A549 treated with AZD9567 at 1 μM for 4 hours (cell line): ENCODE measurements around the gene ASTE1. TPM values are rescaled to one million over a fixed set of nuclear protein-coding genes. Genes with fewer than 3 reads are reported as not detected.

Experiments used
- total RNA-seq: library from RNA; stranded (reverse); fragments of 200-300 nt; extraction: Qiagen RNA extraction; gene quantifications from 5 replicates; pipeline ENCODE4 v1.2.3, GENCODE V29; 2022; ENCODE audit not compliant: insufficient read depth

Gene ASTE1
- total RNA-seq: 4.4 to 5.6 TPM (median 5.1 TPM) in 5 replicates

GRCh38 chr3:131026321-131027151 lies at the start of gene ASTE1, which contains the start of gene NEK11:
TSS of gene ASTE1 (minus strand) at chr3:131026825. CDS start at chr3:131025306, 1,519 bp downstream.
TSS of gene NEK11 (plus strand) at chr3:131026877. CDS start at chr3:131029709, 2,832 bp downstream.

Other genes with a start within 250 kb of the ASTE1 start
- gene ATP2C1, start 132.7 kb downstream of the ASTE1 start, total RNA-seq: 27.8 to 47.3 TPM (median 30.3 TPM) in 5 replicates
- 3.2 to 5.3 TPM (median 4.7 TPM) in 5 replicates for gene NEK11, start 52 bp upstream of the ASTE1 start, total RNA-seq